Anterior cingulate cortex (tissue), 58 donors: ENCODE data around the gene ENTR1.

Experiments used
- DNase-seq, 58 donors: peaks; one replicate each; lab custom pipeline; 2025; lab: John Stamatoyannopoulos, UW

Gene ENTR1

GRCh38 chr9:136399176-136400037 is 11.0 kb downstream of the ENTR1 start:
- DNase-seq: peak in 1 of 58 donors; percentile 2

GRCh38 chr9:136398286-136398685 is 12.1 kb downstream of the ENTR1 start:
- no peak for DNase-seq

GRCh38 chr9:136397643-136398042 is 12.8 kb downstream of the ENTR1 start:
- DNase-seq: no peak

- no peak for DNase-seq
Measured at GRCh38 chr9:136396219-136396515, 14.2 kb downstream of the ENTR1 start.

GRCh38 chr9:136395345-136396218 is 14.8 kb downstream of the ENTR1 start:
- no peak for DNase-seq

- no peak for DNase-seq
Measured at GRCh38 chr9:136395020-136395340, 15.4 kb downstream of the ENTR1 start.

GRCh38 chr9:136394312-136395019 is 15.9 kb downstream of the ENTR1 start:
- DNase-seq: no peak

GRCh38 chr9:136393531-136393930 is 16.9 kb downstream of the ENTR1 start:
- DNase-seq: no peak

- peak in 1 of 58 donors; percentile 22 for DNase-seq
Measured at GRCh38 chr9:136392538-136393449, 17.6 kb downstream of the ENTR1 start.

- no peak for DNase-seq
Measured at GRCh38 chr9:136391737-136392537, 18.5 kb downstream of the ENTR1 start.

GRCh38 chr9:136389396-136389795 is 21.0 kb downstream of the ENTR1 start:
- DNase-seq: peak in 1 of 58 donors; percentile 34

- DNase-seq: no peak
Measured at GRCh38 chr9:136387217-136387616, 23.2 kb downstream of the ENTR1 start.

- no peak for DNase-seq
Measured at GRCh38 chr9:136386018-136386417, 24.4 kb downstream of the ENTR1 start.

- no peak for DNase-seq
Measured at GRCh38 chr9:136385015-136385414, 25.4 kb downstream of the ENTR1 start.

- DNase-seq: no peak
Measured at GRCh38 chr9:136383436-136383835, 27.0 kb downstream of the ENTR1 start.

- peak in 1 of 58 donors; percentile 46 for DNase-seq
Measured at GRCh38 chr9:136381966-136382513, 28.4 kb downstream of the ENTR1 start.

GRCh38 chr9:136381311-136381710 is 29.1 kb downstream of the ENTR1 start:
- DNase-seq: peak in 12 of 58 donors; percentile 10 to 60 (median 34)

GRCh38 chr9:136380381-136380780 is 30.0 kb downstream of the ENTR1 start:
- no peak for DNase-seq

- DNase-seq: no peak
Measured at GRCh38 chr9:136379891-136380290, 30.5 kb downstream of the ENTR1 start.
